Renal cortical epithelial cell (primary cell): Measurements from ENCODE around the gene PRKCA. TPM values are rescaled to one million over a fixed set of nuclear protein-coding genes. Genes with fewer than 3 reads are reported as not detected.

Experiments
- total RNA-seq: library from RNA; depleted of rRNA; stranded (reverse); fragments of >200 nt; gene quantifications from 2 replicates; pipeline ENCODE4 v1.2.3, GENCODE V29; 2014

Gene PRKCA
- total RNA-seq, 1 donor from 2014 or later, result 31.9 TPM

Other genes with a start within 250 kb of the PRKCA start
- gene CEP112, start 110.5 kb upstream of the PRKCA start, total RNA-seq, result 15.3 and 27.0 TPM in 2 replicates
- gene APOH, start 73.2 kb upstream of the PRKCA start, total RNA-seq, result 0.10 TPM in 1 of 2 replicates, not detected in the other